Measurements from ENCODE around the gene EIF6. TPM values are rescaled to one million over a fixed set of nuclear protein-coding genes. Genes with fewer than 3 reads are reported as not detected.

EIF6 gene
- total and polyA plus RNA-seq, 2 of the 8 experiments (the other 6 are each of a cell fraction or from before 2014, with no cell fraction given), result 184 to 319 TPM

GRCh38 chr20:35302421-35303335, 18.1 kb upstream of the EIF6 start (continued):
- no peak for TF ChIP-seq CTCF (IDR thresholded peaks at IDR 0.05; ENCODE audit: control extremely low read depth in 1 of 3, insufficient read depth in 1 of 3, low read depth in 1 of 3, low read length in 3 of 3)
- TF ChIP-seq SUZ12 (IDR thresholded peaks at IDR 0.05; ENCODE audit: low read length), result no peak

All from H1 (cell line).